ENCODE results near the gene PTPRU. TPM values are rescaled to one million over a fixed set of nuclear protein-coding genes. Genes with fewer than 3 reads are reported as not detected.
A peak's percentile ranks its signal among the peaks of the same experiment; 100 is the strongest.

The PTPRU gene
- total RNA-seq, 4 donors from 2014 or later = 12.3 to 19.9 (median 15.9) TPM

- no peak for ATAC-seq (ENCODE audit: low FRiP score)
- no peak for DNase-seq (ENCODE audit: low spot score)
- TF ChIP-seq CTCF (IDR thresholded peaks at IDR 0.05) = no peak
Observed at GRCh38 chr1:29282135-29282923, 46.0 kb downstream of the PTPRU start.

GRCh38 chr1:29282924-29283803, 46.8 kb downstream of the PTPRU start:
- no peak for TF ChIP-seq CTCF (IDR thresholded peaks at IDR 0.05)

GRCh38 chr1:29283804-29284195, 47.5 kb downstream of the PTPRU start:
- no peak for ATAC-seq (ENCODE audit: low FRiP score)
- no peak for TF ChIP-seq CTCF (IDR thresholded peaks at IDR 0.05)
- DNase-seq (ENCODE audit: low spot score) = no peak

More at GRCh38 chr1:29282924-29283803, 46.8 kb downstream of the PTPRU start:
- ATAC-seq (ENCODE audit: low FRiP score) (peak; percentile 61), DNase-seq (ENCODE audit: low spot score) (no peak)

GRCh38 chr1:29284286-29284960, 48.1 kb downstream of the PTPRU start:
- no peak for TF ChIP-seq CTCF (IDR thresholded peaks at IDR 0.05)
- no peak for ATAC-seq (ENCODE audit: low FRiP score)
- no peak for DNase-seq (ENCODE audit: low spot score)

- TF ChIP-seq CTCF (IDR thresholded peaks at IDR 0.05) = no peak
- ATAC-seq (ENCODE audit: low FRiP score) (no peak), DNase-seq (ENCODE audit: low spot score) (no peak)
Observed at GRCh38 chr1:29284961-29285560, 48.7 kb downstream of the PTPRU start.

GRCh38 chr1:29285771-29286170, 49.4 kb downstream of the PTPRU start:
- TF ChIP-seq CTCF (IDR thresholded peaks at IDR 0.05) = no peak
- ATAC-seq (ENCODE audit: low FRiP score) = no peak
- no peak for DNase-seq (ENCODE audit: low spot score)
